HG02623 (cell line): ENCODE results near the gene TMEM232.
"Not testable (repeated sequence)": the region's sequence is repeated elsewhere in the genome, so short reads cannot be mapped to it uniquely, and the experiment has no call there.

Experiments
- ATAC-seq: cut with Tn5 transposase; IDR thresholded peaks from one replicate; pipeline ENCODE4 v1.9.1; 2021; ENCODE audit warnings: moderate library complexity; ENCODE audit not compliant: unreplicated experiment

Gene TMEM232

DNA sequence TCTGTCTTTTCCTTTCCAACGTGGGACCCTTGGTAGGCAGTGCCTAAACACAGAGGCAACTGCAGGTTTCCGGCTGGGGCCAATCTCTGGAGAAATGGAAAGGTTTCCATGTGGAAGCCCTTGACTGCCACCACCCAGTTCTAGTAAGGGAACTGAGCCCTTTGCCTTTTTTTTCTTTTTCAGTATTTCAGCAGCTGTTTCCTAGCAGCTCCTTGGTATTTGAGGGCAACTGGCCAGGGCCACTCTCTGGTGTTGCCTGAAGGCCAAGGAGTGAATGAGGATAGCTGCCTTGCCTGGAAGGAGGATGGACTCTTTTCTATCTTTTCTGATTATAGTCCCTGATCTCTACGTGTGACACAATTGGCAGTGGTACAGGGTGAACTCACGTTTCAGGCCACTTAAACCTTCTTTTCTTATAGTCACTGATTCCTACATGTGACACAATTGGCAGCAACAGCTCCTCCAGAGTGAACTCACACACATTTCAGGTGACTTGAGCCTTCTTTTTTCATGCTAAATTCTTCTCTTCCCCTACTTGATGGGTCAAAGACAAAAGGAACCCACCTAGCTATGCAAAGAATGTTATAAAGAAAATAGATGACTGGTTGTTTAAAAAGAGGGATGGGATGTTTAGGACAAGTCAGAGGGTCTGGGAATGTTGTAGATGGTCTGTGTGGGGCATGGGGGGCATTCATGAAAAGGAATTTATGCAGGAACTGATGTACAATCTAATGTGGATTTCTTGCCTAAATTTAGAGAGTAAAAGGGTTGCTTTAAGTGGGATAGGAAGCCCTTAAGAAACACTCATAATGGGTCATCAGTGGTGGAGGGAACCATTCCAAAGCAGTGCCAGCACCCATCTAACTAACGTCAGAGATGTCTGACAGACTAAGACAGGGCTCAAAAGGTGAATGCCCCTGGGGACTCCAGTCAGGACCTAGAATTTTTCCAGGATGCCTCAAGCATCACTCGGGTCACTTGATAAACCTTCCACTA, 190.1 kb downstream of the TMEM232 start:
- no peak for ATAC-seq

DNA sequence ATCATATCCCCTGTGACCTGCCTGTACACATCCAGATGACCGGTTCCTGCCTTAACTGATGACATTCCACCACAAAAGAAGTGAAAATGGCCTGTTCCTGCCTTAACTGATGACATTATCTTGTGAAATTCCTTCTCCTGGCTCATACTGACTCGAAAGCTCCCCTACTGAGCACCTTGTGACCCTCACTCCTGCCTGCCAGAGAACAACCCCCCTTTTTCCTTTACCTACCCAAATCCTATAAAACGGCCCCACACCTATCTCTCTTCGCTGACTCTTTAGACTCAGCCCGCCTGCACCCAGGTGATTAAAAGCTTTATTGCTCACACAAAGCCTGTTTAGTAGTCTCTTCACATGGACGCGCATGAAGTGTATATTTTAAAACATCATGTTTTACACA, 191.3 kb downstream of the TMEM232 start:
- ATAC-seq = not testable (repeated sequence)

GRCh38 chr5:110525762-110526161, 200.7 kb downstream of the TMEM232 start:
- ATAC-seq = no peak

- ATAC-seq = no peak
These were observed 209.1 kb downstream of the TMEM232 start for GRCh38 chr5:110517396-110517795.

GRCh38 chr5:110514030-110514429, 212.4 kb downstream of the TMEM232 start:
- ATAC-seq = no peak

DNA sequence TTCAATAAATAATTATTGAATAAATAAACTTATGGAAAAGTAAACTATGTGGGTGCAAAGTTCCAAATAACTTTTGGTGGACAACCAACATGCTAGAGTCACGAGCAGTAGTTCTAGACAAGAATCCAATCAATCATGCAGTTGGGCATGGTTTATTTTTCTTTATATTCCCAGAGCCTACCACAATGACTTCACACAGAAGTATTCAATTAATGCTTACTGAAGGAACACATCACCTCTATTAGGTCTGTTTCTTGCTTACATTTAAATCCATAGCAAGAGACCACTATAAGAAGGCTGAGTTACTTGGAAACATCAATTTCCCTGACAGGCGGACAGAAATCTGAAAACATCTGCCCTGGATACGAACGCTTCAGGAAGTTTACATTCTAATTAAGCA, 214.2 kb downstream of the TMEM232 start:
- no peak for ATAC-seq

GRCh38 chr5:110510146-110510545, 216.3 kb downstream of the TMEM232 start:
- ATAC-seq = no peak

DNA sequence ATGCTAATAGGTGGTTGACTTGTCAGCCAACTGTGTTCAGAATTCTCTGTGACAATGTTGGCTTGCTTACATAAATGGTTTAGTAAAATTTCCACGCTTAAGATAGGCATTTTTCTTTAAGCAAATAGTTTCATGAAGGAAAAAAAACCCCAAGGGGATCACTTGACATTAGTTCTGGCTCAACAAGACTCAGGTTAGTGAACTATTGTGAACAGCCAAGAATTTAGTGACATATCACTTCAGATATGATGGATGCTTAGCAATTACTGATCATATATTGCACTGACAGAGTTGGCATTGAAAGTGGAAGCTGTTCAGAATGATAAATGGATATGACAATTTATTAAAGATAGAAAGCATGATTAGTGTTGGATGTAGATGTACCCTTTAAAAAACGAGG, 218.5 kb downstream of the TMEM232 start:
- no peak for ATAC-seq

DNA sequence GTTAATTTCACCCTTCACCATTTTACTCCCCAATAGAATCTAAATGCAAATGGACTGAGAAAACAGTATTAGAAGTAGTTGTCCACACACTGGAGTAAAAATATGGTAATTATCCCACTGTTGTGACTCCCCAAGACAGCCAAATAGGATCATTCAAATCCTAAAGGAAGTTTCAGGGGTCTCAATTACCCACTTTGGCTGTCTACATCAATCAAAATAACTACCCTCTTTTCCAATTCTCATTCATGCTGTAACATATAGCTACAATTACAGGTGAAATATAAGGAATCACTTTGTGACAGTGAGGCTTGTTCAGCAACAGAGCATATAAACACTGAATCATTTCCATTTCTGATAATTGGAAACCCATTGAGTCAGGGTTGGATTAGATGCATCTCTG, 220.1 kb downstream of the TMEM232 start:
- no peak for ATAC-seq

DNA sequence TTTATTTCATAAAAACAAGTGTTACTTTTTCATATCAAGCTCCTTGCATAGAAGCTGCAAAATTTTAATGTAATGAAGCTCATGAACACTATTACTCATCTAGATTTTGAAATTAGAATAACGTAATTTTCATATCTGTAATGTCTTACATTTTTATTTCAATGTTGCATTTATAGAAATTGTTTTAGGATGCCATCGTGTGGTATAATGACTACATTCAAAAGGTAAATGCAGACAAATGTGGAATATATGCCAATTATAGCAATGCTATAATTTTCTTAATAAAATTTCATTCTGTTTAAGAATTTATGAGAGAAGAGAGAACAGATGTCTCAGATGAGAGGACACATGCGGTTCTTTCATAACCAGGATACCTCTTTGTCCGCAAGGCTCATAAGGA, 230.2 kb downstream of the TMEM232 start:
- ATAC-seq = no peak

- no peak for ATAC-seq
These were observed 234.0 kb downstream of the TMEM232 start for GRCh38 chr5:110492446-110492845.

DNA sequence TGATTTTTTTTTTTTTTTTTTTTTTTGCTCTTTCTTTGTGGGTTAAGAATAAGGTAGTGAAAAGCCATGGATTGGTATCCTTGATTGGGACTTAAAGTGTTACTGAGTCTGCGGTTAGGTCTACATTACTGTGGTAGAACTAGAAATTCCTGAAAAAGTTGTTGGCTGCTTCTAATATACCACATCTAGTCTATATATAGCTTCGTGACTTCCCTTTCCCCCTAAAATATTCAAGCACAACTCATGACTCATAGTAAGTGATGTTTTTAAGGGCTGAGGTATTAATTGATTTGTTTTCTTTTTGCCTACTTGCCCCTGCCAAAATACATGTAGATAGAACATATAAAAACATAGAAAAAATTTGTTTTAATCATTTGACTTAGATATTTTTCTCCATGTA, 247.6 kb downstream of the TMEM232 start:
- ATAC-seq = no peak

GRCh38 chr5:110477911-110478310, 248.6 kb downstream of the TMEM232 start:
- ATAC-seq = no peak

- ATAC-seq = no peak
These were observed 250.3 kb downstream of the TMEM232 start for GRCh38 chr5:110476164-110476563.

DNA sequence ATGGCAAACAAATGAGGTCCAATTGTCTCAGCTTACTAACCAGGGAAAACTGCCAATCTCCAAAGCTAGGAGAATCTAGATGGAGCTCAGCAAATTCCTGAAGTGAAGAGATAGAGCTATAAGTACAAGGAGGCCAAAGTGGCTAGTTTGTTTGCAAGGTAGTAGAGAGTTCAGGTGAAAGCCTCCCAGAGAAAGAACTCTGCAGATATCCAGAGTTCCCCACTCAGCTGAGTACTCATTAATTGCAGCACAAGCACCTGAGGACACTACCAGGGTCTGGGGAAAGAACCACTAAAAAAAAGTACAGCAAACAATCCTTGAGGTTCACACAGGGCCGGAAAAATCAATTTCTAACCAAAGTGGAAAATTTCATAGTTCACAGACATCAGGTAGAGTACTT, 250.9 kb downstream of the TMEM232 start:
- no peak for ATAC-seq

DNA sequence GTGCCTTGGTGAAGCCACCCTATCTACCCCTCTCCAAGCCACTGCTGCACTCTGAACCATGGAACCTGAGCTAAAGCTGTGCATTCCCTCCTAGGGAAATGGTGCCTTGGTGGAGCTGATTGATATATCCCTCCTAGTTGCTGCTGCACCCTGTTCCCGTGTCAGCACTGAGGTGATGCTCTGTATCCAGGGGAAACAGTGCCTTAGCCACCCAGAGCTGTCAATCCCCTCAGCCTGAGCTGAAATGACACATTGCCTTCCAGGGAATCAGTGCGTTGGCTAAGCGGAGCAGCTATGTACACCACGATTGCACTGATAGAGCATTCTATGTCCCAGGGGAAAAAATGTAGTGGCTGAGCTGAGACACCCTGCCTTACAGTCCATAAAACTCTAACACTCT, 257.0 kb downstream of the TMEM232 start:
- no peak for ATAC-seq

GRCh38 chr5:110463106-110463505, 263.4 kb downstream of the TMEM232 start:
- no peak for ATAC-seq

GRCh38 chr5:110460837-110461236, 265.6 kb downstream of the TMEM232 start:
- ATAC-seq = no peak

DNA sequence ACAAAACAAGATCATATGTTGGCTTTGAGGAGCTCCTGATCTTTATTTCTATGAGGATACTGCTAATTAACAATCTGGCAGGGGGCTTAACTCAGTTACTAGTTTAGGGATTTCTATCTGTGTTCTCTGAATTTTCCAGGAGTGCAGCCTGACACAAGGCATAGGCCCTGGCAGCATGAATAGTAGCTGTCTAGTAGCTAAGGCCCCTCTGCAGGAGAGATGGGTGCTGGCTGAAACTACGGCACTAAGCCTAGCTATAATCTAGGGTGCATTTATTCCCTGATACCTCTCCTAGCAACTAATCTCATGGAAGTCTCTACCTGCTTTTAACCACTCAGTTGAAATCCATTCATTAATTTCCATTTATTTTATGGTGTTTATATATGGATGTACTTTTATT, 268.2 kb downstream of the TMEM232 start:
- ATAC-seq = no peak

DNA sequence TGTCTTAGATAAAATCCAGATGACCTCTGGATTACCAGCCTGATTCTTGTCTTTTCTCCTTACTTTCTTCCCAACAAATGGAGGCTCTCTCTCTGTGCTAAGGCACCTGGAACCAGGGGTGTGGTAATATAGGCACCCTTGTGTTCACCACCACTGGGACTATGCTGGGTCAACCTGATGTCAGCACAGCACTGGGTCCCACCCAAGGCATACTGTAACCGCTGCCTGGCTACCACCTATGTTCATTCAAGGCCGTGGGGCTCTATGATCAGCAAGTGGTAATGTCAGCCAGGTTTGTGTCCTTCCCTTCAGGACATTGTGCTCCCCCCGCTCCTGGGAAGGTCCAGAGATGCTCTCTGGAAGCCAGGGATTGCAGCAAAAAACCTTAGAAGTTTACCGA, 283.6 kb downstream of the TMEM232 start:
- ATAC-seq = no peak

DNA sequence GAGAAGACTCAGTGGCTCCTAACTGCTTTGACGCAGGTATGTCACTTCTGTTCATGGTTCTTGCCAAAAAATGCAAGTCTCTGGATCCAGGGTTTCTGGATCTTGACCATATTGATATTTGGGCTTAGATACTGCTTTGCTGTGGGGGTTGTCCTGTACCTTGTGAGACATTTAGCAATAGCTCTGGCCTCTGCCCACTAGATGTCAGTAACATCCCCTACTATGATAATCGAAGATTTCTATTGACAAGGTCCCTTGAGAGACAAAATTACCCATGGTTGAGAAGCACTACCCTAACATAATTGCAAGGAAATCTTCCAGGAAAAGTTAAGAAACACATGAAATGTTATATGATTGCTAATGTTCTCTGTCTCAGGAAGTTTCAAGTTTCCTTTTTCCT, 285.4 kb downstream of the TMEM232 start:
- ATAC-seq = no peak

DNA sequence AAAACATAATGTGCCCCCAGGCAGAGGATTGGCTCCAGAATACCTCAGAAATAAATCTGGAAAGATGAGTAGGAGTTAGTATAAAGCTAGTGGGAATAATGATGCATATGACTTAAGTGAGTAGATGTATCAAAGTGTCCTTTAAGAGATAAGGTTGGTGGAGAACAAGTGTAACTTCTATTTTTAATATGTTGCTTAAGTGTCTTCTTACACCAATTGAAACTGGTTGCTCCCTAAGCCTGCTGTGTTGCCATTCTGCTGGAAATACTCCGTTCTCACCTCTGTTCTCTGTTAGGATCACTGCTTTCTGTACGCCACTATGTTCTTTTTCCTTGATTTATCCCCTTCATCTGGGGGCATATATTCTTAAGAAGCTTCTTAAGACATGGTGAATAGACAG, 286.4 kb downstream of the TMEM232 start:
- no peak for ATAC-seq

GRCh38 chr5:110439296-110439695, 287.2 kb downstream of the TMEM232 start:
- no peak for ATAC-seq
